Ectodermal cell (in vitro differentiated cells): ENCODE data around the gene GUK1.
"Not testable (repeated sequence)": the region's sequence is repeated elsewhere in the genome, so short reads cannot be mapped to it uniquely, and the experiment has no call there.

ENCODE experiments used
- H3K27ac ChIP-seq: 2 replicates; pipeline ENCODE4 v1.7.0; 2013; ENCODE audit warnings: mild to moderate bottlenecking, low read depth, low read length; ENCODE audit not compliant: insufficient read depth, poor library complexity, severe bottlenecking
- H3K27me3 ChIP-seq: 2 replicates; pipeline ENCODE4 v1.7.0; 2013; ENCODE audit warnings: mild to moderate bottlenecking, low read length; ENCODE audit not compliant: insufficient read depth, control insufficient read depth, poor library complexity, severe bottlenecking
- H3K36me3 ChIP-seq: one replicate; pipeline ENCODE4 v1.7.0; 2013; ENCODE audit warnings: low read length; ENCODE audit not compliant: control insufficient read depth, insufficient read depth
- H3K4me1 ChIP-seq: one replicate; pipeline ENCODE4 v1.7.0; 2013; ENCODE audit warnings: low read length; ENCODE audit not compliant: control insufficient read depth, insufficient read depth
- H3K4me3 ChIP-seq: 2 replicates; pipeline ENCODE4 v1.7.0; 2013; ENCODE audit warnings: low read depth, low read length, control low read depth; ENCODE audit not compliant: insufficient read depth
- H3K9me3 ChIP-seq: 2 replicates; pipeline ENCODE4 v1.7.0; 2013; ENCODE audit warnings: mild to moderate bottlenecking, low read length, moderate library complexity; ENCODE audit not compliant: control insufficient read depth
- WGBS, 2 experiments: methylation state at CpG; one replicate each; pipeline ENCODE4 v1.1.7; 2013; ENCODE audit warnings: missing lambda C conversion rate in 2 of 2; 5-methylcytosine and 5-hydroxymethylcytosine counted together

GUK1 gene

GRCh38 chr1:228188249-228188648, 48.2 kb downstream of the GUK1 start:
- H3K9me3 ChIP-seq, H3K27me3 ChIP-seq, H3K27ac ChIP-seq, H3K4me1 ChIP-seq, H3K4me3 ChIP-seq, H3K36me3 ChIP-seq: not testable (repeated sequence)
- 85 to 93% methylated on average over 2 of the region's 2 CpGs for WGBS, 2 experiments

GRCh38 chr1:228190182-228190581, 50.1 kb downstream of the GUK1 start:
- 91 to 93% methylated on average over 14 of the region's 14 CpGs for WGBS, 2 experiments
- Histone ChIP-seq H3K4me1 (no peaks in the 10 kb centered on the region), H3K4me3 (no peak overlapping the region), H3K27ac (no peak overlapping the region), H3K36me3 (no peaks in the 10 kb centered on the region), H3K9me3 (no peaks in the 10 kb centered on the region), H3K27me3 (no peaks in the 10 kb centered on the region)

GRCh38 chr1:228190778-228191177, 50.7 kb downstream of the GUK1 start:
- WGBS, 2 experiments = 85 to 89% methylated on average over 5 of the region's 5 CpGs
- Histone ChIP-seq H3K27ac (no peak overlapping the region), H3K9me3 (no peaks in the 10 kb centered on the region), H3K4me3 (no peak overlapping the region), H3K4me1 (no peaks in the 10 kb centered on the region), H3K27me3 (no peaks in the 10 kb centered on the region), H3K36me3 (no peaks in the 10 kb centered on the region)

GRCh38 chr1:228194436-228194835, 54.4 kb downstream of the GUK1 start:
- Histone ChIP-seq H3K27me3 (no peaks in the 10 kb centered on the region), H3K4me1 (no peaks in the 10 kb centered on the region), H3K36me3 (no peaks in the 10 kb centered on the region), H3K27ac (no peak overlapping the region), H3K4me3 (no peak overlapping the region), H3K9me3 (peaks cover 5% of the 10 kb centered on the region)
- 69 to 86% methylated on average over 2 to 3 of the region's 3 CpGs for WGBS, 2 experiments

- Histone ChIP-seq H3K4me1 (no peaks in the 10 kb centered on the region), H3K36me3 (no peaks in the 10 kb centered on the region), H3K27ac (no peak overlapping the region), H3K4me3 (no peak overlapping the region), H3K9me3 (peaks cover 9% of the 10 kb centered on the region), H3K27me3 (no peaks in the 10 kb centered on the region)
- 90 to 93% methylated on average over 8 of the region's 8 CpGs for WGBS, 2 experiments
Measured at GRCh38 chr1:228194921-228195812, 55.1 kb downstream of the GUK1 start.

GRCh38 chr1:228197555-228198147, 57.6 kb downstream of the GUK1 start:
- no peak overlapping the region for H3K4me3 ChIP-seq
- H3K36me3 ChIP-seq = no peaks in the 10 kb centered on the region
- 93 to 96% methylated on average over 4 of the region's 4 CpGs for WGBS, 2 experiments
- H3K4me1 ChIP-seq = no peaks in the 10 kb centered on the region
- peaks cover 9% of the 10 kb centered on the region for H3K9me3 ChIP-seq
- H3K27me3 ChIP-seq = no peaks in the 10 kb centered on the region
- no peak overlapping the region for H3K27ac ChIP-seq
